Astrocyte (in vitro differentiated cells and primary cell): ENCODE data around the gene FAM3A. TPM values are rescaled to one million over a fixed set of nuclear protein-coding genes. Genes with fewer than 3 reads are reported as not detected.
A peak's percentile ranks its signal among the peaks of the same experiment; 100 is the strongest.

Experiments
- DNase-seq: peaks from one replicate; pipeline ENCODE4 v3.0.0-alpha.2; 2010; ENCODE audit warnings: low read depth
- FAIRE-seq: peaks from 2 replicates; lab custom pipeline; 2011; peaks lifted over from hg19 to GRCh38; lab: Jason Lieb, UNC
- H2AFZ ChIP-seq: 2 replicates; pipeline ENCODE4 v1.6.0; 2012; ENCODE audit warnings: low read depth, low read length, inconsistent platforms
- H3K27ac ChIP-seq: 2 replicates; pipeline ENCODE4 v1.5.1; 2011; ENCODE audit warnings: low read depth, low read length, inconsistent platforms
- H3K27me3 ChIP-seq: 2 replicates; pipeline ENCODE4 v1.6.0; 2011; ENCODE audit warnings: low read length, inconsistent platforms; ENCODE audit not compliant: insufficient read depth
- H3K36me3 ChIP-seq: 2 replicates; pipeline ENCODE4 v1.5.1; 2011; ENCODE audit warnings: low read length, inconsistent platforms; ENCODE audit not compliant: insufficient read depth
- H3K4me1 ChIP-seq: 2 replicates; pipeline ENCODE4 v1.5.1; 2011; ENCODE audit warnings: low read length, inconsistent platforms; ENCODE audit not compliant: insufficient read depth
- H3K4me2 ChIP-seq: 2 replicates; pipeline ENCODE4 v1.6.0; 2012; ENCODE audit warnings: low read length, inconsistent platforms
- H3K4me3 ChIP-seq: 2 replicates; pipeline ENCODE4 v1.5.1; 2011; ENCODE audit warnings: low read depth, mild to moderate bottlenecking, low read length, inconsistent platforms; ENCODE audit not compliant: insufficient read depth
- H3K79me2 ChIP-seq: 2 replicates; pipeline ENCODE4 v1.6.0; 2012; ENCODE audit warnings: mild to moderate bottlenecking, low read length, inconsistent platforms; ENCODE audit not compliant: insufficient read depth
- H3K9ac ChIP-seq: 2 replicates; pipeline ENCODE4 v1.6.0; 2012; ENCODE audit warnings: mild to moderate bottlenecking, low read length, inconsistent platforms
- H3K9me3 ChIP-seq: 2 replicates; pipeline ENCODE4 v1.5.1; 2012; ENCODE audit warnings: low read depth, mild to moderate bottlenecking, low read length, inconsistent platforms; ENCODE audit not compliant: insufficient read depth
- H4K20me1 ChIP-seq: 2 replicates; pipeline ENCODE4 v1.6.0; 2012; ENCODE audit warnings: low read length, inconsistent platforms; ENCODE audit not compliant: insufficient read depth
- H3K27ac Mint-ChIP-seq: one replicate; pipeline ENCODE4 v1.8.0; 2021; ENCODE audit warnings: mild to moderate bottlenecking, mixed read lengths; ENCODE audit not compliant: unreplicated experiment
- H3K27me3 Mint-ChIP-seq: one replicate; pipeline ENCODE4 v1.8.0; 2021; ENCODE audit warnings: low read depth, mixed read lengths; ENCODE audit not compliant: unreplicated experiment
- H3K36me3 Mint-ChIP-seq: one replicate; pipeline ENCODE4 v1.8.0; 2021; ENCODE audit warnings: low read depth, mixed read lengths; ENCODE audit not compliant: unreplicated experiment
- H3K4me1 Mint-ChIP-seq: one replicate; pipeline ENCODE4 v1.8.0; 2021; ENCODE audit warnings: low read depth, mixed read lengths; ENCODE audit not compliant: unreplicated experiment
- H3K4me3 Mint-ChIP-seq: one replicate; pipeline ENCODE4 v1.8.0; 2021; ENCODE audit warnings: mild to moderate bottlenecking, moderate library complexity, mixed read lengths; ENCODE audit not compliant: unreplicated experiment
- H3K9me3 Mint-ChIP-seq: one replicate; pipeline ENCODE4 v1.8.0; 2021; ENCODE audit warnings: mild to moderate bottlenecking, mixed read lengths; ENCODE audit not compliant: unreplicated experiment
- CTCF ChIP-seq: IDR thresholded peaks from 2 replicates; pipeline ENCODE4 v1.5.1; 2011; ENCODE audit warnings: low read depth, mild to moderate bottlenecking, inconsistent platforms, low read length, moderate library complexity; ENCODE audit not compliant: insufficient read depth
- EZH2 ChIP-seq: IDR thresholded peaks from 2 replicates; pipeline ENCODE4 v1.6.1; 2012; ENCODE audit warnings: mild to moderate bottlenecking, low read length, inconsistent platforms; ENCODE audit not compliant: insufficient read depth
- total RNA-seq: library from RNA; stranded (reverse); gene quantifications from 2 replicates; pipeline ENCODE4 v1.2.1, GENCODE V29; 2021

Gene FAM3A
- total RNA-seq, 1 donor from 2014 or later, result 20.9 TPM

- Histone ChIP-seq H3K4me3 (no peak overlapping the region), H3K4me2 (no peak overlapping the region), H3K27me3 (no peaks in the 10 kb centered on the region), H3K9ac (no peak overlapping the region), H2AFZ (no peak overlapping the region), H3K79me2 (peaks cover 34% of the 10 kb centered on the region), H3K27ac (no peak overlapping the region), H4K20me1 (no peaks in the 10 kb centered on the region), H3K36me3 (no peaks in the 10 kb centered on the region), H3K4me1 (peaks cover 18% of the 10 kb centered on the region), H3K9me3 (no peaks in the 10 kb centered on the region)
- no peak for DNase-seq
- no peak for FAIRE-seq
- peak overlapping the region; percentile 62 for H3K27ac Mint-ChIP-seq
- H3K27me3 Mint-ChIP-seq, result peaks cover under 1% of the 10 kb centered on the region
- peak overlapping the region; percentile 27 for H3K4me3 Mint-ChIP-seq
- no peaks in the 10 kb centered on the region for H3K36me3 Mint-ChIP-seq
- no peaks in the 10 kb centered on the region for H3K9me3 Mint-ChIP-seq
- H3K4me1 Mint-ChIP-seq, result no peaks in the 10 kb centered on the region
- no peak for TF ChIP-seq CTCF
- TF ChIP-seq EZH2, result no peak
Measured at GRCh38 chrX:154487518-154488290, 28.3 kb downstream of the FAM3A start.

- Mint-ChIP-seq H3K36me3 (peaks cover 4% of the 10 kb centered on the region), H3K27me3 (no peaks in the 10 kb centered on the region), H3K4me3 (peak within 1 kb of the TSS; percentile 77), H3K4me1 (no peaks in the 10 kb centered on the region), H3K27ac (peak within 1 kb of the TSS; percentile 58), H3K9me3 (no peaks in the 10 kb centered on the region)
- FAIRE-seq (no peak), DNase-seq (peak; percentile 36)
- TF ChIP-seq EZH2, result no peak
- TF ChIP-seq CTCF, result no peak
- H3K27me3 ChIP-seq, result no peaks in the 10 kb centered on the region
- H3K36me3 ChIP-seq, result no peaks in the 10 kb centered on the region
- peak within 1 kb of the TSS; percentile 82 for H3K4me2 ChIP-seq
- H3K27ac ChIP-seq, result peak within 1 kb of the TSS; percentile 19
- H3K4me1 ChIP-seq, result peaks cover 18% of the 10 kb centered on the region
- H2AFZ ChIP-seq, result no peak within 1 kb of the TSS
- H3K9ac ChIP-seq, result peak within 1 kb of the TSS; percentile 68
- H4K20me1 ChIP-seq, result no peaks in the 10 kb centered on the region
- peak within 1 kb of the TSS; percentile 51 for H3K4me3 ChIP-seq
- H3K9me3 ChIP-seq, result no peaks in the 10 kb centered on the region
- peaks cover 34% of the 10 kb centered on the region for H3K79me2 ChIP-seq
Measured at GRCh38 chrX:154486396-154487207, 29.4 kb downstream of the FAM3A start, which contains the start of gene UBL4A. UBL4A (minus strand) TSS chrX:154486615; CDS start chrX:154486584, 31 bp downstream.
